ENCODE results near the gene PPP3CA. TPM values are rescaled to one million over a fixed set of nuclear protein-coding genes. Genes with fewer than 3 reads are reported as not detected.

Gene PPP3CA
- total and polyA plus RNA-seq, 2 of the 8 experiments (the other 6 are each of a cell fraction or from before 2014, with no cell fraction given): 7.9 to 35.0 TPM

- Histone ChIP-seq H3K79me1 (ENCODE audit: low read depth, low read length) (no peaks in the 10 kb centered on the region), H2BK12ac (ENCODE audit: low read depth, low read length) (no peak overlapping the region), H3K27ac (ENCODE audit: low read depth, low read length) (no peak overlapping the region), H4K5ac (ENCODE audit: insufficient read length, low read depth, low read length) (no peak overlapping the region), H3K18ac (ENCODE audit: extremely low read depth, low read length) (no peak overlapping the region), H2BK15ac (ENCODE audit: low read length) (no peak overlapping the region), H4K91ac (replicated peaks; ENCODE audit: insufficient read length, low read length) (no peak overlapping the region), H3K23ac (ENCODE audit: insufficient read length) (no peak overlapping the region), H3K27me3 (replicated peaks in 1 of 4; ENCODE audit: control insufficient read depth in 3 of 4, extremely low read depth in 1 of 4, insufficient read depth in 3 of 4, low read length in 3 of 4) (no peaks in the 10 kb centered on the region), H4K20me1 (replicated peaks in 1 of 2; ENCODE audit: control insufficient read depth in 1 of 2, insufficient read depth in 2 of 2, low read length in 2 of 2) (no peaks in the 10 kb centered on the region), H2AFZ (ENCODE audit: low read length) (no peak overlapping the region), H3K9me3 (ENCODE audit: insufficient read depth in 2 of 2, low read depth in 1 of 2, low read length in 1 of 2) (no peaks in the 10 kb centered on the region), H3K23me2 (ENCODE audit: low read depth, low read length) (no peaks in the 10 kb centered on the region), H3K9ac (replicated peaks in 1 of 4; ENCODE audit: extremely low read depth in 1 of 4, low read depth in 3 of 4, low read length in 3 of 4) (no peak overlapping the region), H3K56ac (replicated peaks; ENCODE audit: insufficient read length, low read depth, low read length) (no peak overlapping the region), H3K4me1 (replicated peaks in 1 of 4; ENCODE audit: control insufficient read depth in 3 of 4, insufficient read depth in 4 of 4, low read length in 3 of 4) (peaks cover 0 to 7% (median 1%) of the 10 kb centered on the region in 4 experiments; a peak in 1 of 7 replicates), H2BK5ac (ENCODE audit: low read depth, low read length) (no peak overlapping the region), H3K79me2 (ENCODE audit: control insufficient read depth in 1 of 2, insufficient read depth in 2 of 2, low read length in 2 of 2) (peaks cover 0 to 59% of the 10 kb centered on the region in 2 experiments; a peak in 2 of 4 replicates), H3K14ac (ENCODE audit: insufficient read length) (no peak overlapping the region), H3K4ac (replicated peaks; ENCODE audit: insufficient read length, low read depth, low read length) (no peak overlapping the region), H2AK5ac (ENCODE audit: low read depth, low read length) (no peak overlapping the region), H4K8ac (ENCODE audit: extremely low read depth, insufficient read depth, low read length) (no peak overlapping the region), H2BK20ac (ENCODE audit: low read length) (no peak overlapping the region), H3K36me3 (ENCODE audit: control insufficient read depth in 2 of 4, insufficient read depth in 4 of 4, low read length in 3 of 4) (no peaks in the 10 kb centered on the region), H3K4me2 (ENCODE audit: insufficient read depth in 1 of 2, low read depth in 2 of 2, low read length in 2 of 2) (no peak overlapping the region), H2BK120ac (replicated peaks; ENCODE audit: low read depth, low read length) (no peak overlapping the region), H3K4me3 (ENCODE audit: extremely low read depth in 1 of 4, insufficient read depth in 2 of 4, low read depth in 3 of 4, low read length in 4 of 4) (no peak overlapping the region)
- FAIRE-seq (no peak), DNase-seq (ENCODE audit: low read depth in 1 of 2, low spot score in 2 of 2) (no peak)
- TF ChIP-seq SP2 (IDR thresholded peaks at IDR 0.05; ENCODE audit: low read length): no peak
- TF ChIP-seq SIX5 (IDR thresholded peaks at IDR 0.05; ENCODE audit: low read depth, low read length): no peak
- no peak for TF ChIP-seq RNF2 (IDR thresholded peaks at IDR 0.05; ENCODE audit: borderline replicate concordance, low read depth, low read length, missing control alignments, poor library complexity, severe bottlenecking)
- no peak for TF ChIP-seq JUND (IDR thresholded peaks at IDR 0.05; ENCODE audit: low read length)
- no peak for TF ChIP-seq RFX5 (IDR thresholded peaks at IDR 0.05; ENCODE audit: borderline replicate concordance, low read depth, low read length)
- TF ChIP-seq BCL11A (IDR thresholded peaks at IDR 0.05; ENCODE audit: low read depth in 2 of 2, low read length in 2 of 2): no peak
- no peak for TF ChIP-seq GTF2F1 (IDR thresholded peaks at IDR 0.05; ENCODE audit: borderline replicate concordance, low read depth, low read length)
- no peak for TF ChIP-seq MAFK (IDR thresholded peaks at IDR 0.05; ENCODE audit: low read depth, low read length)
- no peak for TF ChIP-seq SP4 (IDR thresholded peaks at IDR 0.05; ENCODE audit: low read length)
- no peak for TF ChIP-seq CBX8 (IDR thresholded peaks at IDR 0.05; ENCODE audit: borderline replicate concordance, low read depth, low read length)
- ChIA-PET CTCF (ENCODE audit: partially characterized antibody) (interaction anchor here (0.7 kb wide), 1 partner anchor 26 kb away, joined by 3 read pairs; no protein-coding TSS in a partner anchor), POLR2A (ENCODE audit: partially characterized antibody) (no interaction called here)
These were observed 82.8 kb downstream of the PPP3CA start for GRCh38 chr4:101264512-101264911.

All from H1 (cell line).